SIG-M5 (cell line): ENCODE results near the gene PYY.
"Not testable (repeated sequence)": the region's sequence is repeated elsewhere in the genome, so short reads cannot be mapped to it uniquely, and the experiment has no call there.

Experiments
- DNase-seq: peaks from one replicate; lab custom pipeline; 2025; lab: John Stamatoyannopoulos, UW

Gene PYY

DNA sequence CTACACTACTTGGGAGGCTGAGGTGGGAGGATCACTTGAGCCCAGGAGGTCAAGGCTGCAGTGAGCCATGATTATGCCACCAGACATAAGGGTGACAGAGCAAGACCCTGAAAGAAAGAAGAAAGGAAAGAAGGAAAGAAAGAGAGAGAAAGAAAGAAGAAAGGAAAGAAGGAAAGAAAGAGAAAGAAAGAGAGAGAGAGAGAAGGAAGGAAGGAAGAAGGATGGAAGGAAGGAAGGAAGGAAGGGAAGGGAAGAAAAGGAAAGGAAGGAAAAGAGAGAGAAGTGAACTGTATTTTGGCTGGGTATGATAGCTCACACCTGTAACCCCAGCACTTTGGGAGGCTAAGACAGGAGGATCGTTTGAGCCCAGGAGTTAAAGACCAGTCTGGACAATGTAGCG, 24.3 kb upstream of the PYY start:
- DNase-seq = no peak

DNA sequence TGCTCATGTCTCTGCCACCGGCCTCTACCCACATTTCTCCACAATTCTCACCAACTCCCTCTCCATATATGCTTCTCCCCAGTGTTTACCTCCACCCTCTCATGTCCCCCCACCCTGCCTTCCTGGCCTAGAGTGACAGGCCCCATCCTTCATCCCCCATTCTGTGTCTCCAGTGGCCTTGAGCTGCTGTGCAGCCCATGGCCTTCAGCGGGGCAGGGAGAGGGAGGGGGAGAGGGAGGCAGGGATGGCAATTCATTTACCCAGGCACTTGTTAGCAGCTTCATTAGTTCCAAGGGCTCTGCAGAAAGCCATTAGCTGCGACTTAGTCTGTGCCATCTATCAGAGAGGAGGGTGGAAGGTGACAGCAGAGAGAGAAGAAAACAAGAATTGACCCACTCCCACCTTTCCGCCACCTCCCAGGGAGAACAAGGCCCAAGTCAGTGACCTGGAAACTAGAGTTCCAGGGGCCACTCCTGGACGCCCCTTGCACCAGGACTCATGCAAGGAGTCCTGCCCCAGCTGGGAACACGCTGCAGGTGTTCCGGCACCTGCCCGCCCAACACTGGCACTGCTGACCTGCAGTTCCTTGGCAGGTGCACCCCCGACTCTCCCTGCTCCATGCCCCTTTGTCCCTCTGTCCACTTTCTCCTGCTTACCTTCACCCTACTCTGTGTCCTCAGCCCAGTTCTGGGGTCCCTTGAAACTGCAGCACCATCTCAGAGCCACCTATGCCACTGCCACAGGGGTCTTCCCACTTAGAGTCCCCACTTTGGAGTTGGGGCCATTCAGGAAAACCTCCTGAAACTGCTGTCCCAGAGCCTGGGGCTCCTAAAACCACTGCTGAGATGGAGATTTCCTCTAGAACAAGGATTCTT, 23.5 kb upstream of the PYY start:
- DNase-seq = no peak

DNA sequence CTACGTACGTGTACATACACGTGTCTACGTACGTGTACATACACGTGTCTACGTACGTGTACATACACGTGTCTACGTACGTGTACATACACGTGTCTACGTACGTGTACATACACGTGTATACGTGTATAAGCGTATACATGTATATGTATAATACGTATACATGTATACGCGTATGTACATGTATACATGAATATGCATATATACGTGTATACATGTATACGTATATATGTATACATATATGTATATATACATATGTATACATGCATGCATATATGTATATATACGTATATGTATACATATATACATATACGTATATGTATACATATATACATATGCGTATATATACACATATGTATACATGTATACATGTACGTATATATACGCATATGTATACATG, 22.2 kb upstream of the PYY start:
- DNase-seq = no peak

DNA sequence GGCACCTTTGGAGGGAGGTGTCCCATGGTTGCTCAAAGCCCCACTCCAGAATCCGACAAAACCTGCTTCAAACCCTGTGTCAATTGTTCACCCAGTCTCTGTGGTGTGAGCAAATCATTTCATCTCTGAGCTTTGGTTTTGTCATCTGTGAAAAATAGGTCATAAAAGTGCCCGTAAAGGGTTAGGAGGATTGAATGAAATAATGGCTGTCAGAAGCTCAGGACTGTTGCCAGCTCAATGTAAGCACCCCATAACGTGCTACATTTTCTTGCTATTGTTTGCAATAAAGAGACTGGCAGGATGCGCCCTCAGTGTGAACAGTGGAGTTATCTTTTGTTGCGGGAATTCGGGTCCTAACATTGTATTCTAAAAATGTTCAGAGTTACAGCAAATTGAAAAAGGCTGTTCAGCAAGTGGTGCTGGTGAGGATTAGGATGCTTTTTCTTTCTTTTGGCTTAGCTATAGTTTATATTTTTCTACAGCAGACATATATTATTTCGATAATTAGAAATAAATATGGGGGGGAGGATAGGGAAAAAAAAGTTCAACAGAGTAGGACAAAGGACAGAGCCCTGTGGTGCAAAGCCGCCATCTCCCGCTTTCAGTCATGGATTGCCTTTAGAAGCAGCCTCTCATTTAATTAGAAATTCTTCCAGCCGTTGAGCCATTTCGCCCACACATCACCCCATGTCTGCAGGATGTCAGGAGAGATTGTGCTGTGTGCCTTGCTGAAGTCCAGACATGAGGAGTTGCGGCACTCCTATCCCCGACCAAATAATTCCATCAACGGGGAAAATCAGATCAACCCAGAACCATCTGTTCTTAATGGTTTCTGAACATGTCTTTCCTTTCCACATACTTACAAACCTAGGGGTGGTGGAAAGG, 20.9 kb upstream of the PYY start:
- no peak for DNase-seq

DNA sequence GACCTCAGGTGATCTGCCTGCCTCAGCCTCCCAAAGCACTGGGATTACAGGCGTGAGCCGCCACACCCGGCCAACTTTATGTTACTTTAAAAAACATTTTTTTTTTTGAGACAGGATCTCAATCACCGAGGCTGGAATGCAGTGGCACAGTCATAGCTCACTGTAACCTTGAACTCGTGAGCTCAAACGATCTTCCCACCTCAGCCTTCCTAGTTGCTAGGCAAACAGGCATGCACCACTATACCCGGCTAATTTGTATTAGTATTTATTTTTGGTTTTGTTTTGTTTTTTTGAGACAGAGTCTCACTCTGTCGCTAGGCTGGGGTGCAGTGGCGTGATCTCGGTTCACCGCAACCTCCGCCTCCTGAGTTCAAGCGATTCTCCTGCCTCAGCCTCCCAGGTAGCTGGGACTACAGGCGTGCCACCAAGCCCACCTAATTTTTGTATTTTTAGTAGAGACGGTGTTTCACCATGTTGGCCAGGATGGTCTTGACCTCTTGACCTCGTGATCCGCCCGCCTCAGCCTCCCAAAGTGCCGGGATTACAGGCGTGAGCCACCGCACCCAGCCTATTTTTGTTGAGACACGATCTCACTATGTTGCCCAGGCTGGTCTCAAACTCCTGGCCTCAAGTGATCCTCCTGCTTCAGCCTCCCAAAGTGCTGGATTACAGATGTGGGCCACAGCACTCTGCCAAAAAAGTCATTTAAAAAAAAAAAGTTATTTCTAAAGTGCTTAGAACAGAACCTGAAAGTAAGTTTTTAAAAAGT, 18.9 kb upstream of the PYY start:
- not testable (repeated sequence) for DNase-seq

DNA sequence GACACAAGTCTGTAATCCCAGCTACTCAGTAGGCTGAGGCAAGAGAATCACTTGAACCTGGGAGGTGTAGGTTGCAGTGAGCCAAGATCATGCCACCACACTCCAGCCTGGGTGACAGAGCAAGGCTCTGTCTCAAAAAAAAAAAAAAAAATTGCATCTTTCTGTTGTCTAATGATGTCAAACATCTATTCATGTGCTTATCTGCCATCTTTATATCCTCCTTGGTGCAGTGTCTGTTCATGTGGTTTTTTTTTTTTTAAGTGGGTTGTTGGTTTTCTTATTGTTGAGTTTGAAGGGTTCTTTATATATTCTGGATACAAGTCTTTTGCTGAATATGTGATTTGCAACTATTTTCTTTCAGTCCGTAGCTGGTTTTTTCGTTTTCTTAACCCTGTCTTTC, 17.7 kb upstream of the PYY start:
- not testable (repeated sequence) for DNase-seq

DNA sequence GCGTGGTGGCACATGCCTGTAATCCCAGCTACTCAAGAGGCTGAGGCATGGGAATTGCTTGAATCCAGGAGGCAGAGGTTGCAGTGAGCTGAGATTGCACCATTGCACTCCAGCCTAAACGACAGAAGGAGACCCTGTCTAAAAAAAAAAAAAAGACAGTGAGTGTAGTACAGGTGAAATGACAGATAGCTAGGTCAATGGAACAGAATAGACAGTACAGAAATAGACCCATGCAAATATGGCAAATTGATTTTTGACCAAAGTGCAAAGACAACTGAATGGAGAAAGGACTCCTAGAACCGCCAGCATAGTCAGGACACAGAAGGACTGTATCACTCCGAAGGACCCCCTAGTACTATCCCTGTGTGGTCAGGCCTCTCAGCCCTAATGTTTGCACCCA, 16.6 kb upstream of the PYY start:
- no peak for DNase-seq

DNA sequence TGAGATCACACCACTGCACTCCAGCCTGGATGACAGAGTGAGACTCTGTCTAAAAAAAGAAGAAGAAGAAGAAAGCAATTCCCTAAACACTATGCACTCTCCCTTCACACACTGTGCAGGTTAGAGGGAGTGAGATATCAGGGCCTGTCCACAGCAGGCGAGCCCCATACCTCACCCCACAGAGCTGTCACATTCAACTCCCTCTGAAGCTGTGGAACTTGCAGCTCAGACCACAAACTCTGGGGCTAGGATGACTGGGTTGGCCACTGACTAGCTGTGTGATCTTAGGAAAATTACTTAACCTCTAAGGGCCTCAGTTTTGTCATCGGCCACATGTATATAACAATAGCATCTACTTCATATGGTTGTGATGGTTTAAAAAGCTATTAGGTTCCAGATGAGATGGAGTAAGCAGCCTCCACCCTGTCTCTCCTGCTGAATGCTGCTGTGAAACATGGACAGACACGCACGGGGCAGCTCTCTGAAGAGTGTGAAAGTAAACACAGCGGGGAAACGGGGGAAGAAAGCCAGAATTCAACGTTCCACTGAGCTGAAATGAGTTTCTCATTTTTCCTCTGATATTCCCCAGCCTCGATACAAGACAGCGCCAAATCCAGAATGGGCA, 13.6 kb upstream of the PYY start:
- no peak for DNase-seq

DNA sequence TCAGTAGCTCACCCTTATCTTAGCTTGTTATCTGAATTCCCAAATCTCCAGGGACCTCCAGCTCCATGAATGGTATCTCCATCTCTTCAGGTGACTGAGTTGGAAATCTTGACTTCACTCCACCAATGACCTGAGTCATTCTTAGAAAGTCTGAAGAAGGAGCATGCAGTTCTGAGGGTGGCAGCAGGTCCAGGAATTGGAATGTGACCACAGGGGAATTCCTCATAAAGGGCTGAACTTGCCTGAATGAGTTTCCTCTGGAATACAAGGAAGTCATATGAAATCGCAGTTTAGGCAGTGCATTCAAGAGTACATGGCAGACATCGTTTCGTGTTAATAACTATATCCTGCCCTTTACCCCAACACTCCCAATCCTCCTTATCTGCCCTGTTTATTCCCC, 12.5 kb upstream of the PYY start:
- DNase-seq = no peak

DNA sequence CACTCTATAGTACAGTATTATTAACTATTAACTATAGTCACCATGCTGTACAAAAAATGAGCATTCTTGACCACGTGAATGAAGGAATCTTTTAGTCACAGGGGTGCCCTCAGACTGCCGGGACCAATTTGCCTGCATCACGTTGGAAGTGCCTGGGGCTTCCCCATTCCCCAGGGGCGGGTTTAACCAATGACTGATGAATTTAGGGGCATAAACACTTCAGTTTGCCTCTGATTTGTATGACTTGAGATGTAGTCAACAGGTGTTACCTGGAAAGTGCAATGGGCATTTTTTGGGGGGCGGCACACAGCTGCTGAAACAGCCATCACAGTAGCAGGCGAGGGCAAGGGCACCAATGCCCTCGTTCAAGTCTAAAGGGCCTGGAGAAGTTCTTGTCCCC, 8.7 kb upstream of the PYY start:
- DNase-seq = no peak

DNA sequence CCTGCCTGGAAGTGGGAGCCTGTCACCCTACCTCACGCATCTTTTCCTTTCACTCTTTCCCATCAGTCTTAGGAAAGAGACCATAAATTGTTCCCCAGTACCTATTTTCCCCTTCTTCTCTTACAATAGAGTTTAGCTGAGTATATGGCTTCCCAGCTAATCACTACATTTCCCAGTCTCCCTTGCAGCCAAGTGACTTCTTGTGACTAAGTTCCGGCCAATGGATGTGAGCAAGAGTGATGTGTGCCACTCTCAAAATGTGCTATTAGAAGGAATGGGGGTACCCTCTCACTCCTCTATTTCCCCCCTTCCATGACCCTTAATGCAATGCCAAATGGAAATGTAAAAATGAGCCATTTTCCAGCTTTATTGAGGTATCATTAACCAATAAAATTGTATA, 8.2 kb upstream of the PYY start:
- no peak for DNase-seq

DNA sequence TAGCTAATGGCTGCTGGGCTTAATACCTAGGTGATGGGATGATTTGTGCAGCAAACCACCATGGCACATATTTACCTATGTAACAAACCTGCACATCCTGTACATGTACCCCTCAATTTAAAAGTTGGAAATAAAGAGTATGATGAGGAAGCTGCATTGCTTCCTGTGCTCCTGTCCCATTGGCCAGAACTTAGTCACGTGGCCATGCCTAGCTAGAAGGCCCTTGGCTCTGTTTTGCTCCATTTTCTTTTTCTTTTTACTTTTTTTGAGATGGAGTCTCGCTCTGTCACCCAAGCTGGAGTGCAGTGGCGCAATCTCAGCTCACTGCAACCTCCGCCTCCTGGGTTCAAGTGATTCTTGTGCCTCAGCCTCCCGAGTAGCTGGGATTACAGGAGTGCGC, 7.6 kb upstream of the PYY start:
- DNase-seq = not testable (repeated sequence)

DNA sequence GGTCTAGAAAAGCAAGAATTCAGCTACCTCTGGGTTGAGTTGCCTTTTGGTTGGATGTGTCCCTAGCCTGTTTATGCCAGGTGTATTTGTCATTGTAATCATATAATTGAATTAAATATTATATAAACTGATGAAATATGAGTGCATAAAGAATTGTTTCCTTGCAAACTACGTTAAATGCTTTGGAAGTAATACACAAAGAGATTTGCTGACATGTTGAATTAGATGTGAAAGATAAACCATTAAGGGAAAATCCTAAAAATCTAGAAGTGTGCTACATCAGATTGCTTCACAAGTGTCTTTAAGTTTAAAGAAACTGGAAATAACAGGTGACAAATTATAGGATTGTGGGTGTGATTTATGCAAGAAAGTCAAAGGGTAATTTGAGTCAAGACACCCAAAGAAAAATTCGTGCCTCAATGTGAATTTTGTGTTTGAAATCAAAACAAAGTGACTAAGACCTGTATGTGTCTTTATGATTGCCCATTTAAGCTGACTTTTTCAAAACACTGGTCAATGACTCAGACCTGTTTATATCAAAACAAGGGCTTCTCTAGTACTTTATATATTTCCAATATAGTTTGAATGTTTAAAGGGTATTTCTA, 5.1 kb upstream of the PYY start:
- no peak for DNase-seq

DNA sequence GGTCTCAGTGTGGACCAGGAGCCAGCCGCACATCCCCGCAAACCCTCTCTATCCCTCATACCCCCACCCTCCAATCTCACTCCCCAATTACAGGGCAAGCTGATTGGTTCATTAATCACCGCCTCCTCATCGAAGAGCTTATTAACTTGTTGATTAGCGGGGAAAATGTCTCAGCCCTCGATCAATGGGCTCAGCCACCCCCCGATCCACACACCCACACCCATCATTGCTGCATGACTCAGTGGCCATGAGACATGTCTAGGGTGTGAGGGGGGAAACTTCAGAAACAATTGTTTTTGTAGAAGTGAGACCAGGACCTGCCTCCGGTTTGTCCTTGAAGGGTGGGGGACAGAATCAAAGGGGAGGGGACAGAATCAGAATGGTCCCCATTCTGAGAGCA, 2.5 kb upstream of the PYY start:
- DNase-seq = no peak

DNA sequence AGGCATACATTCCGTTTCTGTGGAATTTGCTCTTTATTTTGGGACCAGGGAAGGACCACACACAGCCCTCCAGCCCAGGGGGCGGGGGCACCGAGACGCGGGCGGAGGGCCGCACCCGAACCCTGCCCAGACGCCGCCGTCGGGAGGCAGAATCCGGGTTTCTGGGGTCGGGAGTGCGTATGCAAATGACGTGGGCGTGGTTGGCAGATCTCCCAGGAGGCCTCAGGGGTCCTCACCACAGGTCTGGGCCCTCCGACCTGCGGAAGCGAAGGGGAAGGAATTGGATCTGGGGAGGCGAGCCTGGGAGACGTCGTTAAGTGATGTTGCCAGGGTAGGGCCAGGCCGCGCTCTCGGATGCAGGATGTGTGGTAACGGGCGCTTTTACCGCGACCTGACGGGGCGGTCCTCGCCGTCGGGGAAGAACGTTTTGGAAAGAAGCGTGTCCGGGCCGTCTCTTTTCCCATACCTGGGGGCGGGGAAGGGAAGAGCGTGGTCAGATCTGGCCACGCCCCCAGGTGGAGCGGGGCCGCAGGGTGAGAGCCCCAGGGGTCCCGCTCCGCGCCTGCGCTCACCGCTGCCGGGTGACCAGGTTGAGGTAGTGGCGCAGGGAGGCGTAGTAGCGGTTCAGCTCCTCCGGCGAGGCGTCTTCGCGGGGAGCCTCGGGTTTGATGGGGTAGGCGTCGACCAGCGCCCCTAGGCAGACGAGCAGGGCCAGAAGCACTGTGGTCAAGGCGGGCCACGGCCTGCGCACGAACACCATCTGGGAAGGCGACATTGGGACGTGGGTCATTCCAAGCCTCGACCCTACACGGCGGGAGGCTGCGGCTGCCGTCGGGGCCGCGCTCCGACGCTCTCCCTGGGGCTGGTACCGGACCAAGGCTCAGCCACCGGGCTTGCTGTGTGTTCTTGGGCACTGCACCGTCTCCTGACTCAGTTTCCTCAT, 745 bp downstream of the PYY start:
- no peak for DNase-seq

DNA sequence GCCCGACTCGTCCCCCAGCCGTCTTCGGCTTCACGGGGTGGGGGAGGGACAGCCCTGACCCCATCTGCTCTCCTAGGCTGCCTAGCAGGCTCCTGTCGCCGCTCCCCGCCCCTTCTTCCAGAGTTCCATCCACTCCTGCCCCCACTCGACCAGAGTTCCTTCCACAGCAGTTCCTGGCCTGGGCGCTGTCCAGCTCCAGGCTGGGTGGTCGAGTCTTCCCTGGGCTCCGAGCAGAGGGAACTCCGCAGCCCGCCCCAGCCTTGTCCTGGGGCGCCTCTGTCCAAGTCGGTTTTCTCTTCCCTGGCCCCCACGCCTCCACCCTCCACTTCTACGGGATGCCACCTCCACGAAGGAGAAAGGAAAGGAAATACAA, 1.4 kb downstream of the PYY start:
- DNase-seq = no peak

DNA sequence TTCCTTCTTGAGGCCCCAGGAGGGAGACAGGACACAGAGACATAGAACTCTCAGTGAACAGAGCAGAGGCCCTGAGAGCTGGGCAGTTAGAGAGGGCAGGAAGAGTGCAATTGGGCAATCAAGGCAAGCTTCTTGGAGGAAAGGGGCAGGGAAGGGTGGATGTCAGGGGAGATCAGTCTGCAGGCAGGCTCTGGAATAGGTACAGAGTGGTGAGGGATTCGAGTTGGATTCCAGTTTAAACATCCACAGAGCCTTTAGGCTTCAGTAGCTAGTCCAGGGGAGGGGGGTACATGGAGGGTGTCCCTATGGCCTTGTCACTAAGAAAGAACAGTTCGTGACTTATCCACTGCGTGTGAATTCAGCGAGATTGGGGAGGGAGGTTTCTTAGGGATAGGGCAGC, 2.0 kb downstream of the PYY start:
- no peak for DNase-seq

DNA sequence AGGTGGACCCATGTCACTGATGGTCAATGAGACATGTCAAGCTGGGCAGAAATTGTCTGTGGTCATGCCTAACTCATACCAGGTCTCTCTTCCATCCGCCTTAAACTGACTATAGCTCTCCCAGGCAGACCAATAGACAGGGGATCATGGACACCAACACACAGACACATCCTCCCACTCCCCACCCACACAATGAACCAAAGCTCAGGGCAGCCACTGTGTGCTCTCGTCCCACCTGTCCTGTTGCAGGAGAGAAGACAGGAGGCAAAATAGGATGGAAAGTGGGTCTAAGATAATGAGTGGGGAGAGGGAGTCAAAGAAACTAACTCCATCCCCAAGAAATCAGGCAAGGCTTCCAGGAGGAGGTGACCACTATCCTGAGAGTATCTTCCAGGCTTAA, 3.2 kb downstream of the PYY start:
- no peak for DNase-seq

DNA sequence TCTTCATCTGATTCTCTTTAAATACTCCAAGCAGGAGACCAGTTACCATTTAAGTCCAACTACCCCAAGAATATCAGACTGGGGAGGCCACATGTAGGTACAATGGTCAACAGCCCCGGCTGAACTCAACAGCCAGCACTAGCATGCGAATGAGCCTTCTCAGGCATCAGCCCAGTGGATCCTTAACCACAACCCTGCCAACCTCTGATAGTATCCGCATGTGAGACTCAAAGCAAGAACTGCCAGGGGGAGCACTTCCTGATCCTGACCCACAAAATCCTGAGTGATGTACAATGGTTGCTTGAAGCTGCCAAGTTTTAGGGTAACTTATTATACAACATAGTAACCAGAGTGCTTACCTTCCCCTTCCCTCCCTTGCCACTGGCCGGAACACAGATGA, 4.0 kb downstream of the PYY start:
- no peak for DNase-seq

DNA sequence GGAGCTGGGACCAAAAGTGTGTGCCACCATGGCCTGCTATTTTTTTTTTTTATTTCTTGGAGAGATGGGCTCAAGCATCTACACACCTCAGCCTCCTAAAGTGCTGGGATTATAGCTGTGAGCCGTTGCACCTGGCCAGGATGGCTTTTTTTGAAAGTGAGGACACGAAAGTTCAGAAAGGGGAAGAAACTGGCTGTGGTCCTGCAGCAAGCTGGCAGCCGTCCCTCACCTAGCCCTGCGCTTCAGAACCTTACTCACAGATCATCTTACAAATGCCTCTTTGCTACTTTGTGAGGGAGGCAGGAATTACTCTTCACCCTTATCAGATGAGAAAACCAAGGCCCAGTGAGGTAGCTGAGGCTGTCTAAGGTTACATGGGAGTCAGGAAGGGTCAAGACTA, 7.0 kb downstream of the PYY start:
- DNase-seq = no peak
